HEK293 (cell line): ENCODE results near the gene PLD3.

Experiments used
- CTCF ChIA-PET: fragments of 350-600 bp; formaldehyde crosslinking; extraction: SDS; loops from one replicate; lab custom pipeline; 2021; ENCODE audit warnings: antibody characterized with exemption; lab: Yijun Ruan, JAX
- POLR2A ChIA-PET: fragments of 300-600 bp; formaldehyde crosslinking; extraction: SDS; loops from one replicate; lab custom pipeline; 2020; ENCODE audit warnings: antibody characterized with exemption, inconsistent platforms; lab: Yijun Ruan, JAX
- H3K27ac ChIP-seq: fragments of 200-500 bp; sonication (Bioruptor generic); 2 replicates; pipeline ENCODE4 v1.5.1; 2014; ENCODE audit warnings: low read depth, low read length, control low read depth, inconsistent platforms; ENCODE audit errors: extremely low read depth
- H3K36me3 ChIP-seq, 2 experiments: fragments of 200-500 bp in 1 of 2; sonication (Bioruptor generic) in 1 of 2; 1 replicate in 1 of 2; 2 replicates in 1 of 2; pipeline ENCODE4 v1.5.1; 2014 to 2017; ENCODE audit warnings: inconsistent platforms in 2 of 2, low read length in 2 of 2; ENCODE audit not compliant: control insufficient read depth in 2 of 2, insufficient read depth in 1 of 2
- H3K4me1 ChIP-seq: fragments of 200-500 bp; sonication (Bioruptor generic); 2 replicates; pipeline ENCODE4 v1.5.1; 2014; ENCODE audit warnings: mild to moderate bottlenecking, low read length, inconsistent platforms; ENCODE audit not compliant: control insufficient read depth, insufficient read depth
- H3K4me3 ChIP-seq: 2 replicates; pipeline ENCODE4 v1.5.1; 2011; ENCODE audit warnings: low read depth, mild to moderate bottlenecking, control low read depth, low read length, moderate library complexity
- H3K9me3 ChIP-seq: fragments of 200-500 bp; sonication (Bioruptor generic); 2 replicates; pipeline ENCODE4 v1.5.1; 2014; ENCODE audit warnings: low read depth, low read length, inconsistent platforms; ENCODE audit not compliant: control insufficient read depth, insufficient read depth
- GLIS1 ChIP-seq: fragments of 450-650 bp; formaldehyde crosslinking; IDR thresholded peaks from 2 replicates; pipeline ENCODE4 v1.5.1; 2016; ENCODE audit warnings: missing biosample characterization, missing genetic modification characterization
- GLIS2 ChIP-seq: fragments of 450-650 bp; formaldehyde crosslinking; IDR thresholded peaks from 2 replicates; pipeline ENCODE4 v1.5.1; 2016; ENCODE audit warnings: missing biosample characterization, missing genetic modification characterization
- KLF8 ChIP-seq: fragments of 450-650 bp; formaldehyde crosslinking; IDR thresholded peaks from 2 replicates; pipeline ENCODE4 v1.5.1; 2016; ENCODE audit warnings: missing biosample characterization, missing genetic modification characterization
- PATZ1 ChIP-seq: fragments of 450-650 bp; formaldehyde crosslinking; IDR thresholded peaks from 2 replicates; pipeline ENCODE4 v1.5.1; 2016; ENCODE audit warnings: missing biosample characterization, missing genetic modification characterization
- SALL2 ChIP-seq: fragments of 450-650 bp; formaldehyde crosslinking; IDR thresholded peaks from 2 replicates; pipeline ENCODE4 v1.5.0; 2017; ENCODE audit warnings: missing biosample characterization, mild to moderate bottlenecking, missing genetic modification characterization, borderline replicate concordance
- SCRT2 ChIP-seq: fragments of 450-650 bp; formaldehyde crosslinking; IDR thresholded peaks from 2 replicates; pipeline ENCODE4 v1.5.1; 2016; ENCODE audit warnings: missing biosample characterization, missing genetic modification characterization
- SP2 ChIP-seq: fragments of 450-650 bp; formaldehyde crosslinking; IDR thresholded peaks from 2 replicates; pipeline ENCODE4 v1.5.1; 2016; ENCODE audit warnings: missing biosample characterization, missing genetic modification characterization
- ZBTB11 ChIP-seq: fragments of 450-650 bp; formaldehyde crosslinking; conservative IDR thresholded peaks from 2 replicates; pipeline ENCODE4 v1.5.1; 2016; ENCODE audit warnings: low read depth, missing biosample characterization, missing genetic modification characterization
- ZBTB44 ChIP-seq: fragments of 450-650 bp; IDR thresholded peaks from 2 replicates; pipeline ENCODE4 v1.5.1; 2018; ENCODE audit warnings: missing biosample characterization, mild to moderate bottlenecking, missing genetic modification characterization
- ZBTB7A ChIP-seq: fragments of 450-650 bp; formaldehyde crosslinking; IDR thresholded peaks from 2 replicates; pipeline ENCODE4 v1.5.1; 2016; ENCODE audit warnings: low read depth, missing biosample characterization, missing genetic modification characterization
- ZBTB8A ChIP-seq: fragments of 450-650 bp; formaldehyde crosslinking; IDR thresholded peaks from 2 replicates; pipeline ENCODE4 v1.5.1; 2016; ENCODE audit warnings: missing biosample characterization, missing genetic modification characterization
- ZEB2 ChIP-seq: fragments of 450-650 bp; formaldehyde crosslinking; IDR thresholded peaks from 2 replicates; pipeline ENCODE4 v1.5.1; 2016; ENCODE audit warnings: missing biosample characterization, missing genetic modification characterization
- ZIC2 ChIP-seq: fragments of 450-650 bp; formaldehyde crosslinking; IDR thresholded peaks from 2 replicates; pipeline ENCODE4 v1.5.1; 2016; ENCODE audit warnings: missing biosample characterization, missing genetic modification characterization
- ZNF214 ChIP-seq: fragments of 450-650 bp; formaldehyde crosslinking; IDR thresholded peaks from 2 replicates; pipeline ENCODE4 v1.5.1; 2017; ENCODE audit warnings: missing biosample characterization, mild to moderate bottlenecking, missing genetic modification characterization, borderline replicate concordance
- ZNF354C ChIP-seq: fragments of 450-650 bp; formaldehyde crosslinking; IDR thresholded peaks from 2 replicates; pipeline ENCODE4 v1.5.1; 2016; ENCODE audit warnings: missing biosample characterization, missing genetic modification characterization, low read depth, borderline replicate concordance
- ZNF629 ChIP-seq: fragments of 450-650 bp; formaldehyde crosslinking; IDR thresholded peaks from 2 replicates; pipeline ENCODE4 v1.5.1; 2017; ENCODE audit warnings: missing biosample characterization, missing genetic modification characterization
- ZNF791 ChIP-seq: fragments of 450-650 bp; formaldehyde crosslinking; IDR thresholded peaks from 2 replicates; pipeline ENCODE4 v1.5.1; 2016; ENCODE audit warnings: missing biosample characterization, missing genetic modification characterization
- ZSCAN5A ChIP-seq: fragments of 450-650 bp; formaldehyde crosslinking; IDR thresholded peaks from 2 replicates; pipeline ENCODE4 v1.5.1; 2016; ENCODE audit warnings: missing biosample characterization, missing genetic modification characterization
- TF ChIP-seq, protein P1 (sequence below): fragments of 450-650 bp; formaldehyde crosslinking; IDR thresholded peaks from 2 replicates; pipeline ENCODE4 v1.5.1; 2016; ENCODE audit warnings: missing biosample characterization, missing genetic modification characterization
- TF ChIP-seq, protein P2 (sequence below): fragments of 450-650 bp; formaldehyde crosslinking; IDR thresholded peaks from 2 replicates; pipeline ENCODE4 v1.5.1; 2016; ENCODE audit warnings: missing biosample characterization, missing genetic modification characterization, low read depth
- TF ChIP-seq, protein P3 (sequence below): fragments of 450-650 bp; formaldehyde crosslinking; IDR thresholded peaks from 2 replicates; pipeline ENCODE4 v1.5.1; 2017; ENCODE audit warnings: missing biosample characterization, missing genetic modification characterization

Gene PLD3

DNA sequence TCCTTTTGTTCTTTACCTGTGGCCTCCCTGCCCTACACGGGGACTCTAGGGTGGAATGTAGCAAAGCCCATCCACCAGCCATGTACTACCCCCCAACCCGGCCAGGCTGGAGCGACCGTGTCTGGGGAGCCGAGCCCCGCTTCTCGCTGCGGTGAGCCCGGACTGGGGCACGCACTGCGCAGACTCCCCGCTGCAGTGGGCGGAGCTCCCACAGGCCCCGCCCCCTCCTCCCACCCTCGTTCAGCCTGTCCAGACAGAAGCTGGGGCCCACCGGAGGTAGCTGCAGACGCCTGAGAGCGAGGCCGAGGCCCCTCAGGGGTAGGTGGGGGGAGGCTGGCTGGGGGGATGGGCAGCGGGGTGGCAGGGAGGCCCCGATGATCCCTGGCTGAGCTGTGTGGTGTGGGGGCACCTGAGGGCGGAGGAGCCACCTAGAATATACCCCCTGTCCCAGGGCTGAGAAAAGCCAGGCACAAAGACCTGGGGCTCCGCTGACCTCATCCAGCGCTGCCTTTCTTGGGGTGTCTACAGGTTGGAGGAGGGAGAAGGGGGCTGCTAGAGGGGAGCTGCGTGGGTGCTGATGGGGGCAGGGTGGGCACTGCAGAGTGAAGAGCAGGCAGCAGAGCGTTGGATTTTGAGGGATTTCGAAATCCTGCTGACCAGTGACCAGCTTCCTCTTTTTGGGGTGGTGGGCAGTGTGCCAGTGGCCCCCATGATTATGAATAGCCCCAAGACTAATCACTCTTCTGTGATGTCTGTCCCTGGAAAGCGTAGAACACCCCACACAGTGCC, 17.3 kb downstream of the PLD3 start (continued):
- TF ChIP-seq ZBTB11 (no peak), ZNF214 (tag by site-specific recombination) (no peak), SALL2 (tag by site-specific recombination) (no peak), GLIS2 (tag by site-specific recombination) (peak; percentile 56), PATZ1 (tag by site-specific recombination) (peak; percentile 73), GLIS1 (tag by site-specific recombination) (0 out of 2 replicates have a peak, but pooled peaks have one; percentile 30)
- TF ChIP-seq, protein P1, sequence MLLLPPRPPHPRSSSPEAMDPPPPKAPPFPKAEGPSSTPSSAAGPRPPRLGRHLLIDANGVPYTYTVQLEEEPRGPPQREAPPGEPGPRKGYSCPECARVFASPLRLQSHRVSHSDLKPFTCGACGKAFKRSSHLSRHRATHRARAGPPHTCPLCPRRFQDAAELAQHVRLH = 0 out of 2 replicates have a peak, but pooled peaks have one; percentile 19
- TF ChIP-seq, protein P2, sequence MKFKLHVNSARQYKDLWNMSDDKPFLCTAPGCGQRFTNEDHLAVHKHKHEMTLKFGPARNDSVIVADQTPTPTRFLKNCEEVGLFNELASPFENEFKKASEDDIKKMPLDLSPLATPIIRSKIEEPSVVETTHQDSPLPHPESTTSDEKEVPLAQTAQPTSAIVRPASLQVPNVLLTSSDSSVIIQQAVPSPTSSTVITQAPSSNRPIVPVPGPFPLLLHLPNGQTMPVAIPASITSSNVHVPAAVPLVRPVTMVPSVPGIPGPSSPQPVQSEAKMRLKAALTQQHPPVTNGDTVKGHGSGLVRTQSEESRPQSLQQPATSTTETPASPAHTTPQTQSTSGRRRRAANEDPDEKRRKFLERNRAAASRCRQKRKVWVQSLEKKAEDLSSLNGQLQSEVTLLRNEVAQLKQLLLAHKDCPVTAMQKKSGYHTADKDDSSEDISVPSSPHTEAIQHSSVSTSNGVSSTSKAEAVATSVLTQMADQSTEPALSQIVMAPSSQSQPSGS = no peak
- TF ChIP-seq, protein P3, sequence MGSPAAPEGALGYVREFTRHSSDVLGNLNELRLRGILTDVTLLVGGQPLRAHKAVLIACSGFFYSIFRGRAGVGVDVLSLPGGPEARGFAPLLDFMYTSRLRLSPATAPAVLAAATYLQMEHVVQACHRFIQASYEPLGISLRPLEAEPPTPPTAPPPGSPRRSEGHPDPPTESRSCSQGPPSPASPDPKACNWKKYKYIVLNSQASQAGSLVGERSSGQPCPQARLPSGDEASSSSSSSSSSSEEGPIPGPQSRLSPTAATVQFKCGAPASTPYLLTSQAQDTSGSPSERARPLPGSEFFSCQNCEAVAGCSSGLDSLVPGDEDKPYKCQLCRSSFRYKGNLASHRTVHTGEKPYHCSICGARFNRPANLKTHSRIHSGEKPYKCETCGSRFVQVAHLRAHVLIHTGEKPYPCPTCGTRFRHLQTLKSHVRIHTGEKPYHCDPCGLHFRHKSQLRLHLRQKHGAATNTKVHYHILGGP = no peak

DNA sequence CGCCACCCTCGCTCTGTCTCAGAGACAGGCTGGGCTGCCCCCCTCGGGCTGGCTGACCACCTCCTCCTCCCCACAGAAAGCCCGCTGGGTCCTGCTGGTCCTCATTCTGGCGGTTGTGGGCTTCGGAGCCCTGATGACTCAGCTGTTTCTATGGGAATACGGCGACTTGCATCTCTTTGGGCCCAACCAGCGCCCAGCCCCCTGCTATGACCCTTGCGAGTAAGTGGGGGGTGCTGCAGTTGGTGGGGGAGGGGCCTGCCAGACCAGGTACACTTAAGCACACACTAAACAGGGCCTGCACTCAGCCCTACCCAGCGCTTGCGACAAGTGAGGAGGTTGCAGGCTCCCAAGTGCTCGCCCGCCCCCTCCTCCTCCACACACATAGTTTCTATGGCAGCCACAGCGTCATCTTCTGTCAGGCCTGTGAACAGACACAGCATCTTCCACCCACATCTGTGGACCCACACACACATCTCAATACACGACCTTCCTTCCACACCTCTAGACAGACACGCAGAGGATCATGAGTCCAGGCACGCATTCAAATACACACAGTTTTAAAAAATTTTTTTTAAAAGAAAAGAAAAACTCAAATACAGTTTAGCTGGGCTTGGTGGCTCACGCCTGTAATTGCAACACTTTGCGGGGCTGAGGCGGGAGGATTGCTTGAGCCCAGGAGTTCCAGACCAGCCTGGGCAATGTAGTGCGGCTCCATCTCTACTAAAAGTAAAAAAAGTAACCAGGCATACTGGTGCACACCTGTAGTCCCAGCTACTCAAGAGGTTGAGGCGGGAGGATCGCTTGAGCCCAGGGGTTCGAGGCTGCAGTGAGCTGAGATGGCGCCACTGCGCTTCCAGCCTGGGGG, 18.4 kb downstream of the PLD3 start:
- peak overlapping the region; percentile 54; the same call in 1 of the 2 replicates for H3K27ac ChIP-seq
- no peaks in the 10 kb centered on the region for H3K9me3 ChIP-seq
- H3K36me3 ChIP-seq = peaks cover 42 to 49% of the 10 kb centered on the region in 2 experiments
- H3K4me3 ChIP-seq = no peak overlapping the region
- ChIA-PET CTCF (interaction anchor here (0.6 to 2.5 kb wide), 9 partner anchors 13 to 231 kb away, joined by 3 to 13 read pairs (median 4); partner anchors contain the start of gene C19orf47), POLR2A (interaction anchor here (1.0 to 3.2 kb wide), 5 partner anchors 8 to 99 kb away, joined by 4 to 45 read pairs (median 7); partner anchors contain the start of genes BLVRB, C19orf47 and PLD3)
- H3K4me1 ChIP-seq = peaks cover 22% of the 10 kb centered on the region
- TF ChIP-seq ZIC2 (tag by site-specific recombination) = peak; percentile 61
- TF ChIP-seq ZEB2 (tag by site-specific recombination) = peak; percentile 34; the same call in 1 of the 2 replicates
- 0 out of 2 replicates have a peak, but pooled peaks have one; percentile 21 for TF ChIP-seq SP2 (tag by site-specific recombination)
- TF ChIP-seq ZBTB8A = peak; percentile 75
- TF ChIP-seq ZBTB44 (tag by site-specific recombination) = peak; percentile 61
- no peak for TF ChIP-seq ZNF354C (tag by site-specific recombination)
- TF ChIP-seq KLF8 (tag by site-specific recombination) = peak; percentile 15; the same call in 1 of the 2 replicates
- 0 out of 2 replicates have a peak, but pooled peaks have one; percentile 7 for TF ChIP-seq ZBTB7A
- TF ChIP-seq GLIS2 (tag by site-specific recombination) = peak; percentile 57; the same call in 1 of the 2 replicates
- TF ChIP-seq ZSCAN5A = no peak
- TF ChIP-seq SCRT2 = peak; percentile 71; the same call in 1 of the 2 replicates
- peak; percentile 34; the same call in 1 of the 2 replicates for TF ChIP-seq ZNF629 (tag by site-specific recombination)
- TF ChIP-seq ZNF791 (tag by site-specific recombination) = no peak
